Body of pancreas (tissue), 4 donors: ENCODE measurements around the gene ARRB2.

Experiments used
- CTCF ChIP-seq, 7 experiments: fragments of 450-650 bp in 4 of 7; fragments of 200-600 bp in 3 of 7; sonication (generic) in 3 of 7; IDR thresholded peaks; one replicate each; pipeline ENCODE4 v1.5.1; 2016 to 2019; ENCODE audit warnings: antibody characterized with exemption in 7 of 7
- POLR2A ChIP-seq, 3 donors: fragments of 450-650 bp; IDR thresholded peaks; one replicate each; pipeline ENCODE4 v1.6.1; 2016; ENCODE audit warnings: antibody characterized with exemption in 3 of 3, mild to moderate bottlenecking in 2 of 3

- TF ChIP-seq CTCF (IDR thresholded peaks at IDR 0.05) (no peak), POLR2A (IDR thresholded peaks at IDR 0.05) (no peak)
These were observed 2.1 kb downstream of the ARRB2 start for GRCh38 chr17:4712526-4712925.
